H1 (cell line): ENCODE data around the gene SMIM5. TPM values are rescaled to one million over a fixed set of nuclear protein-coding genes. Genes with fewer than 3 reads are reported as not detected.

Experiments
- CTCF ChIA-PET: fragments of 300-600 bp; sonication (Branson Sonifier 250); formaldehyde crosslinking; loops from one replicate; lab custom pipeline; 2021; ENCODE audit not compliant: partially characterized antibody; lab: Charles Lee
- POLR2A ChIA-PET: fragments of 300-600 bp; sonication (Branson Sonifier 250); formaldehyde crosslinking; loops from one replicate; lab custom pipeline; 2021; ENCODE audit warnings: inconsistent platforms; ENCODE audit not compliant: partially characterized antibody; lab: Charles Lee
- DNase-seq, 2 experiments: peaks; one replicate each; pipeline versions ENCODE4 v3.0.0 to v3.0.0-alpha.2; 2010 to 2022; ENCODE audit warnings: low spot score in 2 of 2, low read depth in 1 of 2, mixed read lengths in 1 of 2
- FAIRE-seq: peaks from 2 replicates; lab custom pipeline; 2011; peaks lifted over from hg19 to GRCh38; lab: Jason Lieb, UNC
- H2AFZ ChIP-seq: 2 replicates; pipeline ENCODE4 v1.8.1; 2012; ENCODE audit warnings: low read length, inconsistent platforms
- H2AK5ac ChIP-seq: 2 replicates; pipeline ENCODE4 v1.6.1; 2013; ENCODE audit warnings: low read depth, low read length
- H2BK120ac ChIP-seq: replicated peaks from 2 replicates; pipeline ENCODE3; 2013; ENCODE audit warnings: low read depth, low read length, inconsistent platforms
- H2BK12ac ChIP-seq: 2 replicates; pipeline ENCODE4 v1.6.1; 2013; ENCODE audit warnings: low read depth, low read length
- H2BK15ac ChIP-seq: 2 replicates; pipeline ENCODE4 v1.6.1; 2013; ENCODE audit warnings: low read length
- H2BK20ac ChIP-seq: 2 replicates; pipeline ENCODE4 v1.6.1; 2013; ENCODE audit warnings: low read length
- H2BK5ac ChIP-seq: 2 replicates; pipeline ENCODE4 v1.6.1; 2013; ENCODE audit warnings: low read depth, low read length
- H3K14ac ChIP-seq: 2 replicates; pipeline ENCODE4 v1.6.1; 2013; ENCODE audit warnings: inconsistent platforms; ENCODE audit not compliant: insufficient read length
- H3K18ac ChIP-seq: 2 replicates; pipeline ENCODE4 v1.6.1; 2013; ENCODE audit warnings: low read length; ENCODE audit errors: extremely low read depth
- H3K23ac ChIP-seq: 2 replicates; pipeline ENCODE4 v1.6.1; 2013; ENCODE audit warnings: inconsistent platforms; ENCODE audit not compliant: insufficient read length
- H3K23me2 ChIP-seq: 2 replicates; pipeline ENCODE4 v1.6.1; 2013; ENCODE audit warnings: low read depth, low read length
- H3K27ac ChIP-seq: 2 replicates; pipeline ENCODE4 v1.6.1; 2011; ENCODE audit warnings: low read depth, low read length, inconsistent platforms
- H3K27me3 ChIP-seq, 4 experiments: replicated peaks in 1 of 4; 1 replicate in 1 of 4; 2 replicates in 3 of 4; pipeline versions ENCODE4 v1.6.1 to v1.8.1; 2011 to 2013; ENCODE audit warnings: low read length in 3 of 4, mild to moderate bottlenecking in 3 of 4, inconsistent platforms in 2 of 4, mixed read lengths in 2 of 4, moderate library complexity in 1 of 4; ENCODE audit not compliant: control insufficient read depth in 3 of 4, insufficient read depth in 3 of 4; ENCODE audit errors: extremely low read depth in 1 of 4
- H3K36me3 ChIP-seq, 4 experiments: 2 replicates each; pipeline versions ENCODE4 v1.6.1 to v1.8.1; 2011 to 2013; ENCODE audit warnings: mild to moderate bottlenecking in 4 of 4, low read length in 3 of 4, moderate library complexity in 2 of 4, control low read depth in 1 of 4, inconsistent platforms in 1 of 4; ENCODE audit not compliant: insufficient read depth in 4 of 4, control insufficient read depth in 2 of 4
- H3K4ac ChIP-seq: replicated peaks from 2 replicates; pipeline ENCODE3; 2013; ENCODE audit warnings: low read length, low read depth, mixed read lengths, inconsistent platforms; ENCODE audit not compliant: insufficient read length
- H3K4me1 ChIP-seq, 4 experiments: replicated peaks in 1 of 4; 1 replicate in 1 of 4; 2 replicates in 3 of 4; pipeline versions ENCODE4 v1.6.1 to v1.8.1; 2011 to 2013; ENCODE audit warnings: low read length in 3 of 4, inconsistent platforms in 2 of 4, mixed read lengths in 1 of 4; ENCODE audit not compliant: insufficient read depth in 4 of 4, control insufficient read depth in 3 of 4
- H3K4me2 ChIP-seq, 2 experiments: 2 replicates each; pipeline versions ENCODE4 v1.6.1 to v1.8.1; 2011 to 2013; ENCODE audit warnings: low read depth in 2 of 2, low read length in 2 of 2, control low read depth in 1 of 2, inconsistent platforms in 1 of 2, mild to moderate bottlenecking in 1 of 2; ENCODE audit not compliant: insufficient read depth in 1 of 2
- H3K4me3 ChIP-seq, 4 experiments: fragments of 200-600, 300-600 bp in 1 of 4; sonication (generic), shearing (Covaris generic), sonication (Bioruptor Twin) in 1 of 4; 2 replicates each; pipeline versions ENCODE4 v1.5.1 to v1.8.1; 2011 to 2016; ENCODE audit warnings: low read length in 4 of 4, low read depth in 3 of 4, control low read depth in 2 of 4, inconsistent platforms in 2 of 4, mild to moderate bottlenecking in 2 of 4, mixed read lengths in 1 of 4, moderate library complexity in 1 of 4; ENCODE audit not compliant: insufficient read depth in 2 of 4; ENCODE audit errors: extremely low read depth in 1 of 4
- H3K56ac ChIP-seq: replicated peaks from 2 replicates; pipeline ENCODE3; 2013; ENCODE audit warnings: low read depth, mild to moderate bottlenecking, mixed read lengths, low read length, inconsistent platforms; ENCODE audit not compliant: insufficient read length
- H3K79me1 ChIP-seq: 2 replicates; pipeline ENCODE4 v1.6.1; 2013; ENCODE audit warnings: low read depth, low read length, control low read depth
- H3K79me2 ChIP-seq, 2 experiments: 2 replicates each; pipeline versions ENCODE4 v1.6.1 to v1.8.1; 2012 to 2013; ENCODE audit warnings: low read length in 2 of 2, mild to moderate bottlenecking in 2 of 2, inconsistent platforms in 1 of 2; ENCODE audit not compliant: insufficient read depth in 2 of 2, control insufficient read depth in 1 of 2
- H3K9ac ChIP-seq, 4 experiments: replicated peaks in 1 of 4; 1 replicate in 1 of 4; 2 replicates in 3 of 4; pipeline versions ENCODE4 v1.6.1 to v1.8.1; 2011 to 2013; ENCODE audit warnings: low read depth in 3 of 4, low read length in 3 of 4, control low read depth in 2 of 4, mild to moderate bottlenecking in 2 of 4, moderate library complexity in 2 of 4, inconsistent platforms in 1 of 4; ENCODE audit errors: extremely low read depth in 1 of 4
- H3K9me3 ChIP-seq, 2 experiments: 2 replicates each; pipeline versions ENCODE4 v1.6.1 to v1.8.1; 2012 to 2013; ENCODE audit warnings: mild to moderate bottlenecking in 2 of 2, moderate library complexity in 2 of 2, control low read depth in 1 of 2, inconsistent platforms in 1 of 2, low read depth in 1 of 2, low read length in 1 of 2, mixed read lengths in 1 of 2; ENCODE audit not compliant: insufficient read depth in 2 of 2
- H4K20me1 ChIP-seq, 2 experiments: replicated peaks in 1 of 2; 2 replicates each; pipeline versions ENCODE3 to v1.8.1; 2011 to 2013; ENCODE audit warnings: inconsistent platforms in 2 of 2, low read length in 2 of 2, mild to moderate bottlenecking in 1 of 2; ENCODE audit not compliant: insufficient read depth in 2 of 2, control insufficient read depth in 1 of 2
- H4K5ac ChIP-seq: 2 replicates; pipeline ENCODE4 v1.6.1; 2013; ENCODE audit warnings: low read length, low read depth, mixed read lengths, inconsistent platforms; ENCODE audit not compliant: insufficient read length
- H4K8ac ChIP-seq: 2 replicates; pipeline ENCODE4 v1.8.0; 2013; ENCODE audit warnings: mild to moderate bottlenecking, moderate library complexity, low read length, inconsistent platforms; ENCODE audit not compliant: insufficient read depth; ENCODE audit errors: extremely low read depth
- H4K91ac ChIP-seq: replicated peaks from 2 replicates; pipeline ENCODE3; 2013; ENCODE audit warnings: low read length, mixed read lengths, inconsistent platforms; ENCODE audit not compliant: insufficient read length
- EP300 ChIP-seq, 2 experiments: IDR thresholded peaks; 1 replicate in 1 of 2; 2 replicates in 1 of 2; pipeline ENCODE4 v1.6.1; 2011 to 2012; ENCODE audit warnings: low read depth in 2 of 2, low read length in 2 of 2, mild to moderate bottlenecking in 2 of 2, borderline replicate concordance in 1 of 2, inconsistent platforms in 1 of 2, moderate library complexity in 1 of 2
- MAFK ChIP-seq: IDR thresholded peaks from 2 replicates; pipeline ENCODE4 v1.6.1; 2012; ENCODE audit warnings: low read depth, mild to moderate bottlenecking, improper control_type of control experiment, low read length
- TCF12 ChIP-seq: IDR thresholded peaks from 2 replicates; pipeline ENCODE4 v1.6.1; 2011; ENCODE audit warnings: low read depth, mild to moderate bottlenecking, low read length
- WGBS, 2 experiments: shearing (Covaris generic) in 1 of 2; methylation state at CpG; one replicate each; pipeline versions ENCODE4 v1.1.6 to v1.1.7; 2013 to 2015; ENCODE audit warnings: low lambda C conversion rate in 2 of 2, mixed read lengths in 2 of 2, inconsistent platforms in 1 of 2, low coverage in 1 of 2, missing lambda C conversion rate in 1 of 2; ENCODE audit not compliant: insufficient replicate concordance in 2 of 2, insufficient coverage in 1 of 2, insufficient read length in 1 of 2; ENCODE audit errors: extremely low coverage in 1 of 2, missing lambda C conversion rate in 1 of 2; 5-methylcytosine and 5-hydroxymethylcytosine counted together
- polyA plus RNA-seq, 7 experiments: library from polyadenylated mRNA; depleted of rRNA in 3 of 7; stranded (reverse) in 5 of 7; unstranded in 2 of 7; fragments of >200 nt in 5 of 7; fragments of 200-250 nt in 2 of 7; gene quantifications; 1 replicate in 5 of 7; 2 replicates in 1 of 7; 4 replicates in 1 of 7; pipeline versions ENCODE4 v1.2.1 to v1.2.3, GENCODE V29; 2011 to 2013; ENCODE audit warnings: missing spikeins in 2 of 7, mixed read lengths in 2 of 7
- total RNA-seq: library from RNA; stranded (reverse); fragmentation: NEBNext Ultra II Directional; extraction: Animal tissue kit (Norgen Biotek cat#: 25700); gene quantifications from 2 replicates; pipeline ENCODE4 v1.2.1, GENCODE V29; 2021

SMIM5 gene
- total and polyA plus RNA-seq, 2 of the 8 experiments (the other 6 are each of a cell fraction or from before 2014, with no cell fraction given) = not detected

- H3K79me2 ChIP-seq = no peaks in the 10 kb centered on the region
- H3K14ac ChIP-seq = no peak overlapping the region
- DNase-seq (no peak), FAIRE-seq (no peak)
- no peak overlapping the region for H2BK12ac ChIP-seq
- no peak overlapping the region for H2BK120ac ChIP-seq
- H2AK5ac ChIP-seq = no peak overlapping the region
- no peak overlapping the region for H3K9ac ChIP-seq
- H4K91ac ChIP-seq = no peak overlapping the region
- H3K4me2 ChIP-seq = no peak overlapping the region
- no peaks in the 10 kb centered on the region for H3K9me3 ChIP-seq
- H3K4me3 ChIP-seq = no peak overlapping the region
- H3K27me3 ChIP-seq = no peaks in the 10 kb centered on the region
- no peak overlapping the region for H3K18ac ChIP-seq
- H4K20me1 ChIP-seq = peaks cover 0 to 2% of the 10 kb centered on the region in 2 experiments
- no peak overlapping the region for H3K27ac ChIP-seq
- no peak overlapping the region for H2BK15ac ChIP-seq
- H3K23me2 ChIP-seq = no peaks in the 10 kb centered on the region
- H4K8ac ChIP-seq = no peak overlapping the region
- H3K23ac ChIP-seq = no peak overlapping the region
- H3K79me1 ChIP-seq = no peaks in the 10 kb centered on the region
- POLR2A ChIA-PET = interaction anchor here (1.3 to 1.7 kb wide), 2 partner anchors 11 to 173 kb away, joined by 3 to 4 read pairs; a partner anchor contains a TSS
- CTCF ChIA-PET = interaction anchor here (2.5 to 59.2 kb wide), 2 partner anchors 7 to 37 kb away, joined by 13 to 2200 read pairs; partner anchors contain the start of genes RECQL5, SAP30BP and SMIM5
- H2BK20ac ChIP-seq = no peak overlapping the region
- H4K5ac ChIP-seq = no peak overlapping the region
- H2AFZ ChIP-seq = no peak overlapping the region
- H3K56ac ChIP-seq = no peak overlapping the region
- WGBS, 2 experiments = 89% methylated on average over 5 of the region's 5 CpGs; no CpG with 5 or more reads in 1 of the 2 experiments
- no peak overlapping the region for H3K4ac ChIP-seq
- H3K36me3 ChIP-seq = no peaks in the 10 kb centered on the region
- no peak overlapping the region for H2BK5ac ChIP-seq
- TF ChIP-seq EP300 (IDR thresholded peaks at IDR 0.05; ENCODE audit: borderline replicate concordance in 1 of 2, low read depth in 2 of 2, low read length in 2 of 2) (no peak), MAFK (no peak), TCF12 (no peak)
- no peaks in the 10 kb centered on the region; a peak in 1 of 7 replicates for H3K4me1 ChIP-seq
Measured at GRCh38 chr17:75607086-75607485, 26.1 kb upstream of the SMIM5 start.
